PFSK-1 (cell line): ENCODE measurements around the gene BPIFB2.

Experiments
- POLR2AphosphoS5 ChIP-seq: IDR thresholded peaks from 2 replicates; pipeline ENCODE4 v1.6.1; 2012; ENCODE audit warnings: low read depth, mild to moderate bottlenecking, control low read depth, low read length, moderate library complexity
- SIN3A ChIP-seq: IDR thresholded peaks from 2 replicates; pipeline ENCODE4 v1.6.1; 2012; ENCODE audit warnings: mild to moderate bottlenecking, low read length, moderate library complexity, borderline replicate concordance; ENCODE audit not compliant: insufficient read depth
- TAF1 ChIP-seq: IDR thresholded peaks from 2 replicates; pipeline ENCODE4 v1.6.1; 2012; ENCODE audit warnings: low read length, control low read depth, borderline replicate concordance; ENCODE audit not compliant: insufficient read depth
- TF ChIP-seq, protein P1 (sequence below), 2 experiments: IDR thresholded peaks; 2 replicates each; pipeline versions ENCODE4 v1.6.1 to v1.8.0; 2011 to 2012; ENCODE audit warnings: low read depth in 2 of 2, low read length in 2 of 2, control low read depth in 1 of 2, inconsistent platforms in 1 of 2, mild to moderate bottlenecking in 1 of 2, moderate library complexity in 1 of 2; ENCODE audit not compliant: insufficient read depth in 1 of 2

DNA sequence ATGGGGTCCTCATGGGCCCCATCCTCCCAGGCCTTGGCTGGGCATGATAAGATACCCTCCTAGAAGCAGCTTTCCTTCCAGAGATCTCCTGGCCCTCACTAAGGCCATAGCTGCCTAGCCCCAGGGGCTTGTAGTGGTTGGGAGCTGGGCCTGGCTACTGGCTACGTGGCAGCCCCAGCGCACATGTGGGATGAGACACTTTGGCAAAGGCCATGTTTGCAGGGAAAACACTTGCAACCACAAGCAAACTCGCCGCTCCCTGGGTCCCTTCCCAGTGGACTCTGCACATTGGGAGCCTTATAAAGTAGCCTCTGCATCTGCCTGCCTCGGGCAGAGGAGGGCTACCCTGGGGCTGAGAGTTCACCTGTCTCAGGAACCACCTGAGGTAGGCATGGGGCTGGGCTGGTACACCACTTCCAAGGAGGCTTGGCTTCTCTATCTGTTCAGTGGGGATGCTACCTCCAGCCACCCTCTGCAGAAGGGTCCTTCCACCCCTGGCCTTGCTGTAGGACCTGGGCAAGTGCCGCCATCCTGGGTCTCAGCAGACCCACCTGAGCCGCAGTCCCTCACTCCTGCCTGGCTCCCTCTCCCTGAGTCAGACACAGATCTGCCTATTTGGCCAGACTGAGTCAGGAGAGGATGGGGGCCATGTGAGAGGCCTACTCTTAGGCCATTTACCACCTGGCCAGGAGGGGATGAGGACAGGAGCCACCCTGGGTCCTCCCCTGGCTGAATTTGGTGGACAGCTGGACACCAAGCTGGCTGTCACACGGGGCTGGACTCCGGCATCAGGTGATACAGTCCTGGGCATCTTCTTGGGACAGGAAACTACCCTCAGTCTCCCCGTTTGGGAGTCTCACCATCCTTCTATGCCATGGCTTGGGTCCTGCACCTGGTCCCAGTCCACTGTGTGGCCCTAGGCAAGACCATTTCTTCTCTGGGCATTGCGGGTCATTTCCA is at the start of gene BPIFB2:
- TF ChIP-seq TAF1: no peak
- no peak for TF ChIP-seq POLR2AphosphoS5
- TF ChIP-seq, protein P1, sequence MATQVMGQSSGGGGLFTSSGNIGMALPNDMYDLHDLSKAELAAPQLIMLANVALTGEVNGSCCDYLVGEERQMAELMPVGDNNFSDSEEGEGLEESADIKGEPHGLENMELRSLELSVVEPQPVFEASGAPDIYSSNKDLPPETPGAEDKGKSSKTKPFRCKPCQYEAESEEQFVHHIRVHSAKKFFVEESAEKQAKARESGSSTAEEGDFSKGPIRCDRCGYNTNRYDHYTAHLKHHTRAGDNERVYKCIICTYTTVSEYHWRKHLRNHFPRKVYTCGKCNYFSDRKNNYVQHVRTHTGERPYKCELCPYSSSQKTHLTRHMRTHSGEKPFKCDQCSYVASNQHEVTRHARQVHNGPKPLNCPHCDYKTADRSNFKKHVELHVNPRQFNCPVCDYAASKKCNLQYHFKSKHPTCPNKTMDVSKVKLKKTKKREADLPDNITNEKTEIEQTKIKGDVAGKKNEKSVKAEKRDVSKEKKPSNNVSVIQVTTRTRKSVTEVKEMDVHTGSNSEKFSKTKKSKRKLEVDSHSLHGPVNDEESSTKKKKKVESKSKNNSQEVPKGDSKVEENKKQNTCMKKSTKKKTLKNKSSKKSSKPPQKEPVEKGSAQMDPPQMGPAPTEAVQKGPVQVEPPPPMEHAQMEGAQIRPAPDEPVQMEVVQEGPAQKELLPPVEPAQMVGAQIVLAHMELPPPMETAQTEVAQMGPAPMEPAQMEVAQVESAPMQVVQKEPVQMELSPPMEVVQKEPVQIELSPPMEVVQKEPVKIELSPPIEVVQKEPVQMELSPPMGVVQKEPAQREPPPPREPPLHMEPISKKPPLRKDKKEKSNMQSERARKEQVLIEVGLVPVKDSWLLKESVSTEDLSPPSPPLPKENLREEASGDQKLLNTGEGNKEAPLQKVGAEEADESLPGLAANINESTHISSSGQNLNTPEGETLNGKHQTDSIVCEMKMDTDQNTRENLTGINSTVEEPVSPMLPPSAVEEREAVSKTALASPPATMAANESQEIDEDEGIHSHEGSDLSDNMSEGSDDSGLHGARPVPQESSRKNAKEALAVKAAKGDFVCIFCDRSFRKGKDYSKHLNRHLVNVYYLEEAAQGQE (IDR thresholded peaks at IDR 0.05; ENCODE audit: insufficient read depth in 1 of 2, low read depth in 2 of 2, low read length in 2 of 2): no peak
- TF ChIP-seq SIN3A: no peak
